ENCODE results near the gene PHOX2A.

Gene PHOX2A

DNA sequence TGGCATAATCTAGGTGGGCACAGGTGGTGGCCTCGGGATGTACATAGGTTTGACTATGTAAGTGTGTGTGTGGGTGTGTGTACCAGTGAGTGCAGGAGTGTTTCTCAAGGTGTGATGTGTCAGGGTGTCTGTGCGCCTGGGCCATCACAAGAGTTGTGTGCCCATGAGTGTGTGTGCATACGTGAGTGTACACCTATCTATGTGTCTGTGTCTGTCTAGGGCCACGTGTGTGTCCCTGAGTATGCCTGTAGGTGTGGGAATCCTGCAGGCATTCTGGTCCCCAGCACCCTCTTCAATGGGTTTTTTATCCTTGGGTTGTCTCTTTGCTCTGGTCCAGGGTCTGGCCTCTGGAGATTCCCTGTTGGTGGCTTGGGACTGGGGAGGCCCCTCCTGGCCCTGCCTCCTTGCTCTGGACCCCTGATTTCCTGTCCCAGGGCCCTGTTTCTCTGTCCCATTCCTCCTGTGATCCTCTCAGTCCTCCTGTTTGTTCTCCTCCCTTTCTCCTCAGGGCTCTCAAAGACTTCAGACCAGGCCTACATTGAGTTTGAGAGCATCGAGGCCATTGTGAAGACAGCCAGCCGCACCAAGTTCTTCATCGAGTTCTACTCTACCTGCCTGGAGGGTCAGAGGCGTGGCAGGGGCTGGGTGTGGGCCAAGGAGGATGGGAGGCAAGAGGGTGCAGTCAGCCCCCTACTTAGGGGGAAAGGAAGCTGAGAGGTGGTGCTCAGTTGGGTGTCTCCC, 10.0 kb downstream of the PHOX2A start:
- no peak for DNase-seq (ENCODE audit: low read depth)

DNA sequence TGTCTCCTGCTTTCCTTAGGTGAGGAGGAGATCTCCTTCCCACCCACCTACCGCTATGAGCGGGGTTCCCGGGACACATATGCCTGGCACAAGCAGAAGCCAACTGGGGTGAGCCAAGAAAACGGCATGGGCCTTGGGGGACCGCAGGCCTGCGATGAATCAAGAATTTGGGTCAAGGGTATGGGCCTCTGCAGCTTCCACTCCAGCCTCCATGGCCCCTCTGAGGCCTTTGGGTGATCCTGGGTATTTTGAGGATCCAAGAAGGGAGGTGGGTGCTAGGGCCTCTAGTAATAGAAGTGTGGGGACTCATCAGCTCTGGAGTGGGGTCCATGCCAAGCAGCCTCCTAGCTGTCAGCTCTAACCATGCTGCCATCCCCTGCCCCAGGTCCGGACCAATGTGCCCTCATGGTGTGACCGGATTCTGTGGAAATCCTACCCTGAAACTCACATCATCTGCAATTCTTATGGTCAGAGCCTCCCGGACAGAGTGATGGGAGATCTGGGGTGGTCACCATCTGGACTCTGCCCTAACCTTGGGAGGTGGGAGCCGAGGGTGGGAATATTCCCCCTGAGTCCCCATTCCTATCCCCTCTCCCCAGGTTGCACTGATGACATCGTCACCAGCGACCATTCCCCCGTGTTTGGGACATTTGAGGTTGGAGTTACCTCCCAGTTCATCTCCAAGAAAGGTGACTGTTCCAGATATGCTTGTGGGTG, 10.8 kb downstream of the PHOX2A start:
- no peak for DNase-seq (ENCODE audit: low read depth)

DNA sequence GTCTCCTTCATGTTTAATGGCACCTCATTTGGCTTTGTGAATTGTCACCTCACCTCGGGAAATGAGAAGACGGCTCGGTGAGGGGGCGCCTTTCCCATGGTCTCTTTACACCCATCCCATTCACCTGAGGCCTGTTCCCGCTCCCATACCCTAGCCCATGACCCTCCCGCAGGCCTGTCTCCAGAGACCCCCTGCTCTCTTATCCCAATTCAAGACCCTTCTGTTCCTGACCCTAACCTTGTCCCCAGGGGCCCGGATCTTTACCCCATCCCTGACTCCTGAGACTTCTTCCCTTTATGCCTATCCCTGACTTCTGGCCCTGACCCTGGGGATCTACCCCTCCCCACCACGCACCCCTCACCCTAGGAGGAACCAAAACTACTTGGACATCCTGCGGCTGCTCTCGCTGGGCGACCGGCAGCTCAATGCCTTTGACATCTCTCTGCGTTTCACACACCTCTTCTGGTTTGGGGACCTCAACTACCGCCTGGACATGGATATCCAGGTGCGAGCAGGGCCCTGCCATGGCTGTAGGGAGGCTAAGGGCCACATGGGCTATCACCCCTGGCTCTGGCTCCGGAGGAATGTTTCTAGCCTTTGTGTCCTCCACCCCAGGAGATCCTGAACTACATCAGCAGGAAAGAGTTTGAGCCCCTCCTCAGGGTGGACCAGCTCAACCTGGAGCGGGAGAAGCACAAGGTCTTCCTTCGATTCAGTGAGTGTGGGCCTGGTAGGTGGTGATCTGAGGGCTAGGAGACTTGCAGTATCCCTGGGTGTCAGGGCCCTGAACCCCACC, 11.5 kb downstream of the PHOX2A start:
- DNase-seq (ENCODE audit: low read depth) = no peak

DNA sequence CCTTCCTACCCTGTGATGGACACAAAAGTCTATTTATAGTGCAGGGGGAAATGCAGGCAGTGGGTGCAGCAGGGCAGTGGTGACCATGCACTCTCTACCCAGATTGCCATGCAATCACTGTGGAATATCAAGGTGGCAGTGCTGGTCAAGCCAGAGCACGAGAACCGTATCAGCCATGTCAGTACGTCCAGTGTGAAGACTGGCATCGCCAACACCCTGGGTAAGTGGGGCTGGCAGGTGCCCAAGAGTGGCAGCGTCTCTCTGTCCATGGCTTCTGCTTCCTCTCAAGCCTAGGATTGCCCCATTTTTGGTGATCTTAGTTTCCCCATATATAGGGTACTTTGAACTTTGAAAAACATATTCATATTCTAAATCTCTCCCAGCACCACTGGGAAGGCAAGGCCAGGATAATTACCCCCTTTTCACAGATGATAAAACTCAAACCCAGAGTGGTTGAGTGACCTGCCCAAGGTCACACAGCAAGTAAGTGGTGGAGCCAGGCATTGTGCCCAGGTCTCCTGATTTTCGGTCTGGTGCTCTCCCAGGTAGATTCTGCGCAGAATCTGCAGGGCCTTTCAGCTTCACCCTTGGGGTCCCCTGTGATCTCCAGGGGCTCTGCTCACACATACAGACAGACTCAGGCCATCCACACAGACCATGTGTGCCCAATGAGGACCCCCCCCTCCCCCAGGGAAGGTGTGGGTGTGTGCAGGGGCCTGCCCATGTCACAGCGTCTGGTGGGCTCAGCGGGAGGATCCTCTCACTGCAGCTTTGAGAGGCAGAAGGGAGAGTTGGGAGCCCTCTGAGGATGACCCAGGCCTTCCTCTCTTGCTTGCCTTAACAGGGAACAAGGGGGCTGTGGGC, 12.3 kb downstream of the PHOX2A start:
- DNase-seq (ENCODE audit: low read depth) = no peak

DNA sequence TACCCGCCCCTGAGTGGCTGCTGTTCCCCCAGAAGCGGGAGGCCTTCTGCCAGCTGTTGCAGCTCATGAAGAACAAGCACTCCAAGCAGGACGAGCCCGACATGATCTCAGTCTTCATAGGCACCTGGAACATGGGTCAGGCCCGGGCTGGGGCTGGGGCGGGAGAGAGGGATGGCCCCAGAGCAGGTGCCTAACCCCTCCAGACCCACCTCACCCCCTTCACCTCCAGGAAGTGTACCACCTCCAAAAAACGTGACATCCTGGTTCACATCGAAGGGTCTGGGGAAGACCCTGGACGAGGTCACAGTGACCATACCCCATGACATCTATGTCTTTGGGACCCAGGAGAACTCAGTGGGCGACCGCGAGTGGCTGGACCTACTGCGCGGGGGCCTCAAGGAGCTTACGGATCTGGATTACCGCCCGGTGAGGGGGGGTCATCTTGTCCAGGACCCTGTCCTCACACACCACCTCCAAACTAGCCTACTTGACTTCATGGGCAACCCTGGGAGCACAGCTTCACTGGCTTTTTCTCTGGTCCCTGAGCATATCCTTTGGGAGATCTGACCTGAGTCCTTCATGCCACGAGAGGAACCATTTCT, 13.1 kb downstream of the PHOX2A start:
- no peak for DNase-seq (ENCODE audit: low read depth)

DNA sequence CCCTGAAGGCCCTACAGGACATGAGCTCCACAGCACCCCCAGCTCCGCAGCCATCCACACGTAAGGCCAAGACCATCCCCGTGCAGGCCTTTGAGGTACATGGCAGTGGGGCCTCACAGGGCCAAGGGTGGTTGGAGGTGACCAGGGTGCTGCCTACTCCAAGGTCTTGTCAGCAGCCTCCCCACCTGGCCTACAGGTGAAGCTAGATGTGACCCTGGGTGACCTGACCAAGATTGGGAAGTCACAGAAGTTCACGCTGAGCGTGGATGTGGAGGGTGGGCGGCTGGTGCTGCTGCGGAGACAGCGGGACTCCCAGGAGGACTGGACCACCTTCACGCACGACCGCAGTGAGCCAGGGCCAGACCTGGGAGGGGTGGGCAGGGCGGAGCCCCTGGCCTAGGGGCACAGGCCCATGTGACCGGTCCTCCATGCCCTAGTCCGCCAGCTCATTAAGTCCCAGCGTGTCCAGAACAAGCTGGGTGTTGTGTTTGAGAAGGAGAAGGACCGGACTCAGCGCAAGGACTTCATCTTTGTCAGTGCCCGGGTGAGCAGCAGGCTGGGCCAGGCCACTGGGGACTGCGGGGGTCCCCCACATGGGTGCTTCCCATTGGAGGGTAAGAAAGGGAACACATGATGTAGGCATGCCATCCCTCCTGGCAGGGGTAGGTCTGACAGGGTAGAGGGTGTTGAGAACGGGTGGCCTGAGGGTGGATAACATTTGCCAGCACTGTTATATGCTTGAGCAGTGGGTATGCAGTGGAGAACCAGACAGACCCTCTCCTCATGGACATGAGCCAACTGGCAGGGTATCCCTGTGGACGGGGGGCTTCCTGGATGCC, 13.8 kb downstream of the PHOX2A start:
- no peak for DNase-seq (ENCODE audit: low read depth)

DNA sequence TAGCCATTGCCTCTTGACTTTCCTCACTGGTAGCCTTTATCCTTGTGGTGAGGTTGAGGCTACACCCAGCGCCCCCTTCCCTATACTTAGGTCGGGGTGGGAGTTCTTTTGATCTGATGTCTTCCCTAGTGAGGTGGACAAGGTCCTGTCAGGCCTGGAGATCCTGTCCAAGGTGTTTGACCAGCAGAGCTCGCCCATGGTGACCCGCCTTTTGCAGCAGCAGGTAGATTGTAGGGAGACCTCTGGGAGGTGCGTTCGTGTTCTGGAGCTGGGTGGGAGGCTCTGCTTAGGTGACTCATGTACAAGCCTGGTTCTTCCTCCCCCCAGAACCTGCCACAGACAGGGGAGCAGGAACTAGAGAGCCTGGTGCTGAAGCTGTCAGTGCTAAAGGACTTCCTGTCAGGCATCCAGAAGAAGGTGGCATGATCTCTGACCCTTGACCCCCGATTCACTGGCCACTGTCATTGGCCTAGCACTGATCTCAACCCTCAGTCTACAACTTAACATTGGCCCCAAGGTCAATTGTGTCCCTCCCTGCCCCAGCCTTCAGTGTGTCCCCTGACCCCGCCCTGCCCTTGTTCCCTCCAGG, 14.5 kb downstream of the PHOX2A start:
- no peak for DNase-seq (ENCODE audit: low read depth)

DNA sequence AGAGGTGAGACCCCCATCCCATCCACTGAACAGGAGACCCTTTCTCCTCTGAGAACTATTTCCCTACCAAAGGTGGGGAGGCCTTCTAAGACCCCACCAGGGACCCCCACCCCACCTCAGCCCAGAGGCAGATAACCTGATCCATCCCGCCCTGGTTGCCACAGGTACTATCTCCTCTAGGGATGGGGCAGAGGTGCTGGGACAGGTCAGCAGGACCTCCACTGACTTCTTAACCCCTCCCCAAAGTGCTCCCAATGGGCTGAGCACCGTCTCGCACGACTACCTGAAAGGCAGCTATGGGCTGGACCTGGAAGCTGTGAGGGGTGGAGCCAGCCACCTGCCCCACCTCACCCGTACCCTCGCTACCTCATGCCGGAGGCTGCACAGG, 15.1 kb downstream of the PHOX2A start:
- DNase-seq (ENCODE audit: low read depth) = no peak

DNA sequence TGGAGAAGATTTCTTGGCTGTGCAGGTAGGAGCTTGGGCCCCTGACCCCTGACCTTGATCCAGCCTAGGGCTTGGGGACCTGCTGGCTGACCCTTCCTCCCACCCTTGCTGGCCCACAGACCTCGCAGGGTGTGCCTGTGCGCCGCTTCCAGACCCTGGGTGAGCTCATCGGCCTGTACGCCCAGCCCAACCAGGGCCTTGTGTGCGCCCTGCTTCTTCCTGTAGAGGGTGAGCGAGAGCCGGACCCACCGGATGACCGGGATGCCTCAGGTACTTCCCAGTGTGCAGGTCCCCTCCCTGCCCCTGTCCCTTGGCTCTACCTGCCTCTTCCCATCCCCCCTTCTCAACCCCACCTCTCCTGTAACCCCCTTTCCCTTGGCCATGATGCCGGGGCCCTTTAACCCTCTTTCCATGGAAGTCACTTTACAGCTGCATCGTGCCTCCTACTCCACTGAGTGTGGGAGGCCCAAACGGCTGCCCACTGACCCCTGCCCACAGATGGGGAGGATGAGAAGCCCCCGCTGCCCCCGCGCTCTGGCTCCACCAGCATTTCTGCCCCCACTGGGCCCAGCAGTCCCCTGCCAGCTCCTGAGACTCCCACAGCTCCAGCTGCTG, 15.6 kb downstream of the PHOX2A start:
- DNase-seq (ENCODE audit: low read depth) = no peak

DNA sequence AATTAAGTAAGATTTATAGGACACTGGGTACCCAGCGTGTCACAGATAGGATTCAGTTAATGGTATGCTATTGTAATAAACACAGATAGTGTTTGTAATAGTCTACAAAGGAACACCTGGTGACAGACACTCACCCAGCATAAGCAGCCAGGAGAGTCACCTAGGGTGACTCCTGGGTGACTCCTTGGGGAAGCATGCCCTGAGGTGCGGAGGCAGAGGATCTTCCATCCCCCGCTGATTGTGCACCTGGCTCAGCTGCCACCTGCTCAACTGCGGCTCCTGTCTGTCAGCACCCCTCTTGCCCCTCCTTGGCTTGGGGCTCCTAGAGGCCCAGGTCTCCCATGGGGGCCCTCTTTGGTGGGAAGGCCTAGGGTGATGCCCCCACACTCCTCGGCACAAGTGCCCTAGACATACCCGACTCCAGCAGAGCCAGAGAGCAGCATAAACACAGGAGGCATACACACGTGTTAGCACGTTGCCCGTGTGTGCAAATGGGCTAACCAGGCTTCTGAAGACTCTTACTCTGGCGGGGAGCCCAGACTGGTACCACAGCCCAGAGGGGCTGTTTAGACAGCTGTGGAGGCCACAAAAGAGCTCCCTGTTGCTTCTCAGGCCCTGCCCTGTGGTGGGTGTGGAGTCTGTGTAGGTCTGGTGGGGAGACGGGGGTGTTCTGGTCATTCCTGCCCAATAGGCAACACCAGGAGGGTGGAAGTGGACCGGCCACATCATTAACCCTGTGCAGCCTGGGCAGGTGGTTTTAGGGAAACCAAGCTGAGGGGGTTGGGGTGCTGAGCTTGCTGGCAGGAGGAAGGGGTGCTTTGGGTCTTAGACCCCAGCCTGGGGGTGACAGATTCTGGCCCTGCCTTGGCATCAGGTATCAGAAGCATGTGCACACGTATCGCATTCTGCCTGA, 16.4 kb downstream of the PHOX2A start:
- DNase-seq (ENCODE audit: low read depth) = no peak

DNA sequence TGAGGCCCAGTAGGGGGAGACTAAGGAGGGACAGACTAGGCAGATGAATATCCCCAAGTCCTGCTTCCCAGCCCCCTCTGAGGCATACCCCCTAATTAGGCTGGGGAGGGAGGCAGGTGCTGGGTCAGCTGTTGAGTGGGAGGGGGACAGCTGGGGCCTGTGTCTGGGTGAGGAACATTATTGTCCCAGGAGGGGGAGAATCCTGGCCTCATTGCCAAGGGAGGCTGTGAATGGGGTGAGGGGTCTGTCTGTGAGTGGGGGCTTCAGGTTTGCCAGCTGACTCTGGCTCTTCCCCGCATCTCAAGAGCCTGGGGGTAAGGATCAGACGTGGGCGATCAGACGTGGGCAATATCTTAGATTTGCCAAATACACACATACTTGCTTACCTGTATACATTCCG, 17.3 kb downstream of the PHOX2A start:
- DNase-seq (ENCODE audit: low read depth) = no peak

DNA sequence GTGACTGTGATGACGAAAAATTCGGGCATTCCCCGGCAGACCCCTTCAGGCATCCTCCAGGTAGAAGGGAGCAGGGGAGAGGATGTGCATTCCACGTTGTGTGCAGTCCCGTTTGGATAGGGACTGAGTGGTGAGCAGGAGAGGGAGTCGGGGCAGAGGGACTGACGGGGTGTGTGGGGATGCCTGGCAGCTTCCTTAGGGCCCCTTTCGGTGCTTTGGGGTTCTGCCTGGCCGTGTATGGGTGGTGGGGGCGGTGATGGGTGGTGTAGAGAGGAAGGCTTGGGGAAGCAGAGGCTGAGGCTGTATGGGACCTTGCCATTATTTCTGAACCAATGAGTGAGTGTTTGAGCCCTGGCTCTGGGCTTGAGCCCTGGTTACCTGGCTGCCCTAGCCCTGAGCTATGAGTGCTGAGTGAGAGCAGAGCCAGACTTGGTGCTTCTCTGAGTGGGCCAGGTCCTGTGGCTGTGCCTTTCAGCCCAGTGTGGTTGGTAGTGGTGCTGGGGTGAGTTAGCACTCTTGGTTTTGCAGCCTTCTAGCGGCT, 18.5 kb downstream of the PHOX2A start:
- no peak for DNase-seq (ENCODE audit: low read depth)

DNA sequence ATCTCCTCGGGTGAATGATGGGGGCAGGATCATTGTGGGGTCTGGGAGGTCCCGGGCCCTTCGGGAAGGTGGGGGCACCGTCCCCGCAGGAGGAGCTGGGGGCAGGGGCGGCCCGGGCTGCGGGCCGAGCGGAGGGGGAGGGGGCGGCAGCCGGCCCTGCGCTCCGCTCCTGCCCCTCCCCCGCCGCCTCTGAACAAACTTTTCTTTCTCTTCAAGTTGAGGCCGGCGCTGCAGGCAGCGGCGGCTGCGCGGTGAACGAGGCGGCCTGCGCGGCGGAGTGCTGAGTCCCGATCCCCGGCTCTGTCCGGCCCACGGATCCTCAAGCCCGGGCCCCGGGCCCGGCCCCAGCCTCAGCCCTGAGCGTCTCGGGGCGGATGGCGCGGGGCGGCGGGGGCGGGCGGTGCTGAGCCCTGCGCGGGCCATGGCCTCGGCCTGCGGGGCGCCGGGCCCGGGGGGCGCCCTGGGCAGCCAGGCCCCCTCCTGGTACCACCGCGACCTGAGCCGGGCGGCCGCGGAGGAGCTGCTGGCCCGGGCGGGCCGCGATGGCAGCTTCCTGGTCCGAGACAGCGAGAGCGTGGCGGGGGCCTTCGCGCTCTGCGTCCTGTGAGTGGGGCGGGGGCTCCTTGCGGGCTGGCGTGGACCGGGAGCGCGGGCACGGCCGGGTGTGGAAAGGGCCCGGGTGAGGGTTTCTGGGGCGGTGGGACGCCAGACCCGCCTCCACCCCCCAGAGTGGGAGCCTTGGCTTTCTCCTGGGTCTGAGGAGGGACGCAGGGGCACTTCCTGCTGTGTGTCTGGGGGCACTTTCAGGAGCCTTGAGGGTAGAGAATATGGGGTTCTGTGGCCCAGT, 19.2 kb downstream of the PHOX2A start, which contains the start of gene INPPL1:
INPPL1 (plus strand) TSS at position 204 of the 847 bp plus-strand sequence; CDS start at position 422, 218 bp downstream.
- no peak for DNase-seq (ENCODE audit: low read depth)

DNA sequence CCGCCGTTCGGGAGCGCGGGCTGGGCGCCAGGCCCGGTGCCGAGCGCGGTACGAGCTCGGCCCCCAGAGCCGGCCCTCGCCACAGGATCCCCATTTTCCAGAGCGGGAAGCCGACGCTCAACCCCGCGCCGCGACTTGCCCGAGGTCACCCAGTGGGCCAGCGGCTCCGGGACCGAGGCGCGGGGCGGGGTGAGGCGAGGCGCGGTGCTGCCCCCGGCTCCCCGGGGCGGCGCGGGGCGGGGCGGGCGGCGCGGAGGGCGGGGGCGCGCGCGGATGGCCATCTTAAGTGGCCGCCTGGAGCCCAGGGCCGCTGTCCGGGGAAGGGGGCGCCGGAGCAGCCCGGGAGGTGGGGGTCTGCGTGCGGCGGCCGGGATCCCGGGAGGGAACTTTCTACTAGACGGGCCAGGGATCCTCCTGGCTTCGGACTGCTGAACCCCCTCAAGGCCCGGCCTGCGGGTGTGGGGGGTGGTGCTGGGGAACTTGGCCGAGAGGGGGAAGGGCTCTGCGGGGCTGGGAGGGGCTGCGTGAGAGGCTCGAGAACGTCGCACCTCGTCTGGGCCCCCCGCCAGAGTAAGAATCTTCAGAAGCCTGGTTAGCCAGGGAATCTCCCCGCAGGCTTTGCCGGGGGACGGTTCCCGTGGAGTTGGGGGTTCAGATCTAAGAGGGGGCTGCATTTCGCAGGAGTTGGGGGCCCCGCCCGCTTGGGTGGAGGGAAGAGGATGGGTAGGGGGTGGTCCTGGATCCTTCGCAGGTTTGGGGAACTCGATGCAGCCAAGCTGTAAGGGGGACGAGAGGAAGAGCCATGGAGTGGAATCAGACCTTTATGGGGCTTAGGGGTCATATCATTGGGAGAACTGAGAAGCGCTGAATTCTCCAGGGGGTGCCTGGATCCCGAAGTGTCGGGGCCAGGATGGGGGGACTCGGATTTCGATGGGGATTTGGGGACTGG, 20.1 kb downstream of the PHOX2A start:
- peak; percentile 69 for DNase-seq (ENCODE audit: low read depth)

DNA sequence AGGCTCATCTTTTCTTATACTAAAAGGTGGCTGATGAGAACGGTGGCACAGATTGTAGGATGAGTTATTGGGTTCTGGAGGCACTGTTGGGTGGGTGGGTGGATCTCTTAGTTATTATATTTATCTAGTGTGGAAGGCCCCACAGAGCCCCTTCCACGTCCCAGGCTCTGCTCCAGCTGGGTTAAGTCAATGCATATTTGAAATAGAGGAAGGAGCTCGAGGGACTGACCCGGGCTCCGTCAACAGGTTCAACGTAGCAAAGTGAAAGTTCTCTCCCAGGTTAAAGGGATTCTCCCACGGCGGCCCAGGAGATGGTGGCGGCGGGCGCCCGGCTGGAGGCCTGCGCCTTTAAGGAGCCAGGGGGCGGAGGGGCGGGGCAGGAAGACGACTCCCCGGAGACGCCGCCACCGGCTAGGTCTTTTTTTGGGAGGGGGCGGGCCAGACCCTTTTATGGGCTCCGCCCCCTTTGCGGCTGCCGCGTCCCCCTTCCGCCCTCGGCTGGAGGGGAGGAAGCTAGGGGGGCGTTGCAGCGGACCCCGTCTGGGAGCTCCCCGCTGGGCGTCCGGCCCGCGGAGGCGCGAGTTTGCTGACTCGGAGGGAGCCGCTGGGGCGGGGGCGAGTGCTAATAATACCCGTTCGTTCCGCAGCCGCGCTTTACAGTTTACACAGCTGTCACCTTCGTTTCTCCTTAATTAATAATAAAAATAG, 20.9 kb downstream of the PHOX2A start:
- peak; percentile 91 for DNase-seq (ENCODE audit: low read depth)

Measured in activated T-cell treated with anti-CD3 and anti-CD28 coated beads for 48 hours (primary cell).